B cell (primary cell): ENCODE results near the gene CNRIP1. TPM values are rescaled to one million over a fixed set of nuclear protein-coding genes. Genes with fewer than 3 reads are reported as not detected.

Experiments used
- ATAC-seq: fragments of 200-7000 bp; cut with Tn5 transposase; one replicate; pipeline ENCODE4 v1.10.0; 2021; ENCODE audit warnings: low read depth, mild to moderate bottlenecking, moderate number of reproducible peaks, moderate library complexity
- CTCF ChIA-PET: fragments of 350-600 bp; sonication (Branson Sonifier 250); formaldehyde crosslinking; loops from one replicate; lab custom pipeline; 2021; ENCODE audit warnings: antibody characterized with exemption, inconsistent platforms; lab: Charles Lee
- POLR2A ChIA-PET: fragments of 350-600 bp; sonication (Branson Sonifier 250); formaldehyde crosslinking; loops from one replicate; lab custom pipeline; 2021; ENCODE audit warnings: antibody characterized with exemption; lab: Charles Lee
- DNase-seq: peaks from one replicate; pipeline ENCODE4 v3.0.0; 2013
- H2AFZ ChIP-seq: 2 replicates; pipeline ENCODE4 v1.6.1; 2012; ENCODE audit warnings: mild to moderate bottlenecking, low read depth, low read length; ENCODE audit not compliant: insufficient read depth, poor library complexity, severe bottlenecking
- H3K27ac ChIP-seq, 2 donors: 1 replicate in 1 of 2; 2 replicates in 1 of 2; pipeline ENCODE4 v1.5.1; 2012 to 2013; ENCODE audit warnings: low read length in 2 of 2, mild to moderate bottlenecking in 2 of 2, moderate library complexity in 1 of 2
- H3K27me3 ChIP-seq, 4 experiments: fragments of 200-600 bp in 1 of 4; sonication (generic) in 1 of 4; replicated peaks in 1 of 4; 1 replicate in 2 of 4; 2 replicates in 2 of 4; pipeline versions ENCODE4 v1.6.1 to v1.7.0; 2013 to 2016; ENCODE audit warnings: low read length in 3 of 4, mild to moderate bottlenecking in 2 of 4, mixed read lengths in 1 of 4, moderate library complexity in 1 of 4; ENCODE audit not compliant: insufficient read depth in 4 of 4, control insufficient read depth in 3 of 4; ENCODE audit errors: control extremely low read depth in 1 of 4
- H3K36me3 ChIP-seq, 2 experiments: replicated peaks in 1 of 2; 1 replicate in 1 of 2; 2 replicates in 1 of 2; pipeline versions ENCODE4 v1.6.1 to v1.7.1; 2013; ENCODE audit warnings: low read length in 1 of 2; ENCODE audit not compliant: insufficient read depth in 2 of 2, control insufficient read depth in 1 of 2; ENCODE audit errors: control extremely low read depth in 1 of 2, extremely low read depth in 1 of 2
- H3K4me1 ChIP-seq, 2 donors: fragments of 200-600 bp in 1 of 2; sonication (generic) in 1 of 2; 1 replicate in 1 of 2; 2 replicates in 1 of 2; pipeline versions ENCODE4 v1.5.1 to v1.6.1; 2013 to 2017; ENCODE audit warnings: low read length in 2 of 2; ENCODE audit not compliant: control insufficient read depth in 2 of 2, insufficient read depth in 2 of 2
- H3K4me2 ChIP-seq: replicated peaks from 2 replicates; pipeline ENCODE3; 2012; ENCODE audit warnings: mild to moderate bottlenecking, low read depth, low read length; ENCODE audit not compliant: poor library complexity, severe bottlenecking
- H3K4me3 ChIP-seq, 5 experiments: fragments of 200-600 bp in 1 of 5; sonication (generic) in 1 of 5; 1 replicate in 3 of 5; 2 replicates in 2 of 5; pipeline versions ENCODE4 v1.5.1 to v1.7.0; 2011 to 2016; ENCODE audit warnings: low read length in 4 of 5, mild to moderate bottlenecking in 4 of 5, low read depth in 2 of 5, control low read depth in 1 of 5, moderate library complexity in 1 of 5; ENCODE audit not compliant: insufficient read depth in 1 of 5; ENCODE audit errors: control extremely low read depth in 1 of 5, extremely low read depth in 1 of 5
- H3K79me2 ChIP-seq: fragments of 200-600 bp; sonication (generic); one replicate; pipeline ENCODE4 v1.6.0; 2016; ENCODE audit warnings: low read length; ENCODE audit not compliant: control insufficient read depth, insufficient read depth
- H3K9ac ChIP-seq: fragments of 200-600 bp; sonication (generic); 2 replicates; pipeline ENCODE4 v1.6.1; 2017; ENCODE audit warnings: mild to moderate bottlenecking, low read length, moderate library complexity
- H3K9me3 ChIP-seq, 3 donors: one replicate each; pipeline versions ENCODE4 v1.6.1 to v1.7.1; 2013; ENCODE audit warnings: low read length in 2 of 3; ENCODE audit not compliant: control insufficient read depth in 2 of 3, insufficient read depth in 1 of 3; ENCODE audit errors: control extremely low read depth in 1 of 3
- H4K20me1 ChIP-seq: 2 replicates; pipeline ENCODE4 v1.6.0; 2012; ENCODE audit warnings: mild to moderate bottlenecking, low read length; ENCODE audit not compliant: insufficient read depth, control insufficient read depth, poor library complexity, severe bottlenecking
- H3K27ac Mint-ChIP-seq: one replicate; pipeline ENCODE4 v1.8.0; 2021; ENCODE audit warnings: mixed read lengths
- H3K27me3 Mint-ChIP-seq: one replicate; pipeline ENCODE4 v1.8.0; 2021; ENCODE audit warnings: mixed read lengths
- H3K4me1 Mint-ChIP-seq: one replicate; pipeline ENCODE4 v1.8.0; 2021; ENCODE audit warnings: mixed read lengths
- H3K4me3 Mint-ChIP-seq: one replicate; pipeline ENCODE4 v1.8.0; 2021; ENCODE audit warnings: mixed read lengths
- H3K9me3 Mint-ChIP-seq: one replicate; pipeline ENCODE4 v1.8.0; 2022; ENCODE audit warnings: mixed read lengths; ENCODE audit not compliant: insufficient read depth
- CTCF ChIP-seq: fragments of 200-600 bp; IDR thresholded peaks from one replicate; pipeline ENCODE4 v1.8.0; 2022; ENCODE audit warnings: antibody characterized with exemption, mild to moderate bottlenecking
- EZH2 ChIP-seq: IDR thresholded peaks from 2 replicates; pipeline ENCODE4 v1.6.1; 2012; ENCODE audit warnings: borderline replicate concordance, low read depth, mild to moderate bottlenecking, moderate library complexity, low read length; ENCODE audit not compliant: insufficient read depth, poor library complexity, severe bottlenecking
- WGBS: methylation state at CpG from one replicate; pipeline ENCODE4 v1.1.5; 2013; ENCODE audit warnings: missing lambda C conversion rate; ENCODE audit not compliant: insufficient coverage; 5-methylcytosine and 5-hydroxymethylcytosine counted together
- intact Hi-C: fragments of 100-400 bp; cut with micrococcal nuclease; formaldehyde crosslinking; loops from one replicate; pipeline ENCODE4 v1.10.0; 2022
- polyA plus RNA-seq: library from polyadenylated mRNA; depleted of rRNA; stranded (reverse); fragments of >200 nt; gene quantifications from 2 replicates; pipeline ENCODE4 v1.2.3, GENCODE V29; 2012
- total RNA-seq, 2 donors: library from RNA; stranded (reverse); fragments of 120-200 nt in 1 of 2; gene quantifications; 1 replicate in 1 of 2; 2 replicates in 1 of 2; pipeline versions ENCODE4 v1.2.3 to v1.2.4, GENCODE V29; 2013 to 2022

The CNRIP1 gene
- total and polyA plus RNA-seq, 2 donors (not counting 1 experiment from before 2014, with no cell fraction given), result not detected

DNA sequence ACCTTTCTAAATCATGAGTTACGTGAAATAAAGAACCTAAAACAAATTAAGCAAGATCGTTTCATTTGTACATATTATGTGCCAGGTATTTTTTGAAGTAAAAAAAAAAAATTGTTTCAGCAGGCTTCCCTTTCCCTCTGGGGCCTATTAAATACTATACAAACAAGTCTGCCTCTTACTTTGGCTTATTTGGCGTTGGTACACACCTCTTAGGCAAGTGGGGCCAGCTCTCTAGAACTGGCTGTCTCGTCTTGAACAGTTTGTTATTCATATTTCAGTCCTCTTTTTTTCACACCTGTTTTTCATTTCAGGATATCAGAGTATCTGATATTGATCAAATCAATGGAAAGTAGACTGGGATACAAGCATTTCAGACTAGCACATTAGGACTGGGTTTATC, 40.1 kb downstream of the CNRIP1 start:
- Histone ChIP-seq H2AFZ (no peak overlapping the region), H4K20me1 (no peaks in the 10 kb centered on the region), H3K27me3 (no peaks in the 10 kb centered on the region), H3K27ac (no peak overlapping the region), H3K9me3 (no peaks in the 10 kb centered on the region), H3K79me2 (no peaks in the 10 kb centered on the region), H3K4me3 (no peak overlapping the region), H3K4me2 (no peak overlapping the region), H3K4me1 (peaks cover 0 to 3% of the 10 kb centered on the region in 2 donors), H3K9ac (no peak overlapping the region), H3K36me3 (no peaks in the 10 kb centered on the region)
- no peaks in the 10 kb centered on the region for H3K9me3 Mint-ChIP-seq
- intact Hi-C loops, result loop anchor here (5.0 kb wide), 1 partner anchor 163 kb away; no protein-coding TSS in a partner anchor
- CTCF ChIA-PET, result interaction anchor here (1.0 to 8.8 kb wide), 3 partner anchors 84 to 162 kb away, joined by 3 to 103 read pairs (median 5); partner anchors contain the start of gene PNO1
- H3K4me3 Mint-ChIP-seq, result no peak overlapping the region
- WGBS, result 100% methylated on average over 1 of the region's 4 CpGs
- ATAC-seq (no peak), DNase-seq (no peak)
- no peaks in the 10 kb centered on the region for H3K27me3 Mint-ChIP-seq
- POLR2A ChIA-PET, result no interaction called here
- H3K27ac Mint-ChIP-seq, result no peak overlapping the region
- TF ChIP-seq CTCF, result no peak
- H3K4me1 Mint-ChIP-seq, result peaks cover 4% of the 10 kb centered on the region

DNA sequence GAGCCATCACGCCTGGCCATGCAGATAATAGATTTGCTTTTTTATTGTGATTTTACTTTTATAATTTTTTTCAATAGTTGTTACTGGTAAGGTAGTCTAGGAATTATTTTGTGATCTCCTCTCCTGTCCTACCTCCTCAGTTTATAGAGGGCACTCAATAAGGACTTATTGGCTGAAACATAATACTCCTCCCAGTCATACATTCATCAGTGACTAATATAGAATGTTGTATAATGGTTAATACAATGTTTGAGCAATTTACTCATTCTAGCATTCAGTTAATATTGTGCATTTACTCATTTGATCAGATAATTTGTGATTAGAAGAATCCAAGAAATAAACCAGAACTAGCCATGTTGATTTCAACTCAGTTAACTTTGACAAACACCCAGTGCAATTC, 41.6 kb downstream of the CNRIP1 start:
- intact Hi-C loops, result no loop called here
- H3K9ac ChIP-seq, result no peak overlapping the region
- ATAC-seq (no peak), DNase-seq (no peak)
- H2AFZ ChIP-seq, result no peak overlapping the region
- Mint-ChIP-seq H3K27ac (no peak overlapping the region), H3K27me3 (no peaks in the 10 kb centered on the region), H3K4me1 (peaks cover 4% of the 10 kb centered on the region), H3K9me3 (no peaks in the 10 kb centered on the region), H3K4me3 (no peak overlapping the region)
- no CpG with 5 or more reads among the region's 1 CpG for WGBS
- TF ChIP-seq CTCF (no peak), EZH2 (no peak)
- H4K20me1 ChIP-seq, result no peaks in the 10 kb centered on the region
- ChIA-PET CTCF (interaction anchor here (2.9 to 8.8 kb wide), 2 partner anchors 82 to 155 kb away, joined by 12 to 103 read pairs; no protein-coding TSS in a partner anchor), POLR2A (no interaction called here)
- no peaks in the 10 kb centered on the region for H3K9me3 ChIP-seq
- no peak overlapping the region for H3K4me3 ChIP-seq
- peaks cover 0 to 3% (median 0%) of the 10 kb centered on the region in 4 experiments for H3K27me3 ChIP-seq
- H3K79me2 ChIP-seq, result no peaks in the 10 kb centered on the region
- H3K4me2 ChIP-seq, result no peak overlapping the region
- H3K27ac ChIP-seq, result no peak overlapping the region
- peaks cover 0 to 3% of the 10 kb centered on the region in 2 donors for H3K4me1 ChIP-seq
- H3K36me3 ChIP-seq, result no peaks in the 10 kb centered on the region
